Activated naive CD8-positive, alpha-beta T cell treated with anti-CD3 and anti-CD28 coated beads, Interleukin-2, amount 50 U/mL, for 24 hours (primary cell): Measurements from ENCODE around the gene FBXL17.

Experiments
- ATAC-seq: fragments of 150-1000 bp; cut with Tn5 transposase; one replicate; pipeline ENCODE4 v1.10.0; 2021
- DNase-seq: peaks from one replicate; pipeline ENCODE4 v3.0.0; 2021
- H3K27ac Mint-ChIP-seq: one replicate; pipeline ENCODE4 v1.8.0; 2021; ENCODE audit warnings: mild to moderate bottlenecking, mixed read lengths
- H3K27me3 Mint-ChIP-seq: one replicate; pipeline ENCODE4 v1.8.0; 2021; ENCODE audit warnings: mixed read lengths
- H3K36me3 Mint-ChIP-seq: one replicate; pipeline ENCODE4 v1.8.0; 2021; ENCODE audit warnings: low read depth, mixed read lengths
- H3K4me1 Mint-ChIP-seq: one replicate; pipeline ENCODE4 v1.8.0; 2021; ENCODE audit warnings: mixed read lengths
- H3K4me3 Mint-ChIP-seq: one replicate; pipeline ENCODE4 v1.8.0; 2021; ENCODE audit warnings: mild to moderate bottlenecking, moderate library complexity, mixed read lengths
- H3K9me3 Mint-ChIP-seq: one replicate; pipeline ENCODE4 v1.8.0; 2021; ENCODE audit warnings: mixed read lengths

The FBXL17 gene

DNA sequence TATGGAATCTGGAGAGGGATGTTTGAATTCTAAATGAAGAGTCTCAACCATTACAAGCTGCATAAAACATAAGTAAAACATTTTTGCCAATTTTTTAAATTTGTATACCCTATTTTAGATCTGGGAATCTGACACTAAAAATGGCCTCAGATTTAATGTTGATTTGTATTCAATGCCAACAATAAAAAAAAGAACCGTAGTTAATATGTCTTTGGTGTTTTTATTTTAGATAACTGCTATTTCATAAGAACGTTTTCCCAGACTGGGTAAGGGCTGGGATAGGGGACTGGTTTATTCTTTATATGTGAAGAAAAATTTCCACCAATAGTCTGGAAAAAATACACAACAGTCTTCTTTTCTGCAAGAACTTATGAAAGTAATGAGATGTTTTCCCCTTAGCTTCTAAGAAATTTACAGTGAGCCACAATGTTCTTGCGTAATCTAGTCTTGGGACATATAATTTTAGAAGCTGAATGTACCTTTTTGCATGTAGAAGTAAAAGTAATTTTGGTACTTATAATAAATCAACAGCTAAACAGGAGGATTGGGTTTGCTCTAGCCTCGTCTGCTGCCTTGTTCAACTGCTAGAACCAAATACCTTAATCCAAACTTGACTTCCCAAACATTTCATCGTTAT lies 466.6 kb downstream of the FBXL17 start:
- H3K27ac Mint-ChIP-seq, result no peak overlapping the region
- DNase-seq (no peak), ATAC-seq (no peak)
- H3K9me3 Mint-ChIP-seq, result no peaks in the 10 kb centered on the region
- peaks cover 2% of the 10 kb centered on the region for H3K4me1 Mint-ChIP-seq
- no peak overlapping the region for H3K4me3 Mint-ChIP-seq
- H3K27me3 Mint-ChIP-seq, result no peaks in the 10 kb centered on the region
- H3K36me3 Mint-ChIP-seq, result peaks cover 1% of the 10 kb centered on the region

DNA sequence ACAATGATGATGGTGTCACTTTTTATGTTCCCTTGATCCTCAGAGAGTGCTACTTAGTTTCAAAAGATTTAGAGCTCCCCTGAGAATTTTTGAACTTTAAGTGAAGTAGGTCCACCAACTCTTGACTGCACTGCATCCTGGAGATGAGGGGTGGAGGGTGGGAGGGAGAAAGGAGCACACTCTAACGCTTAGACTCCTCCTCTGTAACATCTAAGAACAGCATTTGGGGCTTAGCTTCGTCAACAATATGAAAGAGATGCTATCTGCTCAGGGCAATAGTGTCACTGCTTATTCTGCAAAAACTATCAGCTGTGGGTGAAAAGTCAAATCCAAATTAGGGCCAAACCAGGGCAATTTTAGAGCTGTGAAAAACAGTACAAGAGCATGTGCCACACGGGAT lies 468.4 kb downstream of the FBXL17 start:
- H3K27me3 Mint-ChIP-seq, result no peaks in the 10 kb centered on the region
- no peak overlapping the region for H3K4me3 Mint-ChIP-seq
- H3K9me3 Mint-ChIP-seq, result peaks cover 4% of the 10 kb centered on the region
- H3K4me1 Mint-ChIP-seq, result no peaks in the 10 kb centered on the region
- DNase-seq (no peak), ATAC-seq (no peak)
- peaks cover 3% of the 10 kb centered on the region for H3K36me3 Mint-ChIP-seq
- H3K27ac Mint-ChIP-seq, result no peak overlapping the region

DNA sequence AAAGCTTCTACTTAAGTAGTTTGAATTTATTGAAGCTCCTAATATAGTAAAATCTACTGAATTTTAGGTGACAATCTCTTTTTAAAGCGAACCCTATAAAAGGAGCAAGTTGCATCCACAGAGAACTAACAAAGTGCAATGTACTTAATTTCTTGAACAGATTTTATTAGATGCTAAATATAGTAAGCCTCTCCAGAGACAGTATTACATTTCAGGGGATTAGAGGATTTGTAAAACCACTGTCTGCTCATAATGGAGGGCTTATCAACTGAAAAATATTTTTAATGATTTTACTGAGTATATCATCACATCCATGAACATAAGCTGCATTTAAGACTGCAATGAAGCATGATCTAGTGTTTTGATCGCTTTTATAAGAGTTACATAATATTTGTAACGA lies 481.2 kb downstream of the FBXL17 start:
- Mint-ChIP-seq H3K27ac (no peak overlapping the region), H3K27me3 (no peaks in the 10 kb centered on the region), H3K4me3 (no peak overlapping the region), H3K9me3 (no peaks in the 10 kb centered on the region), H3K4me1 (no peaks in the 10 kb centered on the region), H3K36me3 (no peaks in the 10 kb centered on the region)
- no peak for DNase-seq
- ATAC-seq, result no peak

DNA sequence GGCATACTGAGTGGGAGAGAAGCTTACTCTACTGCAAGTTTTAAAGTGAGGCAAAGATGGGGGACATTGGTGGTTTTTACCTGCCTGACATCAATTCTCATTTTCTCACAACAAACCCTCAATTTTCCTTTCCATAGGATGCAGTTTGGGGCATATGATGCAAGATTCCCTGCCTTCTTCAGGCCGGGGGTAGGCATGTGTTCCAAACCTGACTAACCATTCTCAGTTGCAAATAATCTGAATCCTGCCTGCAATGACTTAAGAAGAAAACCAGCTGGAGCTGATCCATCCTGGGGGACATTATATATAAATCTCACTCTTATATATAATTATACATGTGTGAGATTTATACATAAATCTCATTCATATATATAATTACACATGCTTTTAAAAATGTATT lies 487.5 kb downstream of the FBXL17 start:
- ATAC-seq, result no peak
- H3K27ac Mint-ChIP-seq, result no peak overlapping the region
- H3K36me3 Mint-ChIP-seq, result no peaks in the 10 kb centered on the region
- no peak overlapping the region for H3K4me3 Mint-ChIP-seq
- no peaks in the 10 kb centered on the region for H3K9me3 Mint-ChIP-seq
- no peaks in the 10 kb centered on the region for H3K27me3 Mint-ChIP-seq
- peaks cover 2% of the 10 kb centered on the region for H3K4me1 Mint-ChIP-seq
- DNase-seq, result no peak

DNA sequence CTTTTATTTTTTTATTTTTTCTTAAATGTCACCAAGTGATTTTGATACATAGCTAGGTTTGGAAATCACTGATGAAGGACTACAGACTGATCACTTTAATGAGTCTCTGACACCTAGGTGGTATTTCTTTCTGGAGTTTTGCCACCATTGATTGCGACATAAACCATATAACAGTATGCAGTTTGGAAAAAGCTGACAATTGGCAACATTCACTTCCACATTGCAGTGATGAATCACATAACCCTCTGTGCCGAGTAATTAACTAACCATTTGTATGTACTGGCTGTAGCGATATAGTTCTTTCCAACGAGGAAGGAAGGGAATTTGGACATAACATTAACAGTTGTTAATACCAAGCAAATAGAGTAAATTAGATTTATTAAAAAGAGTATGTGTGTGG lies 488.3 kb downstream of the FBXL17 start:
- H3K27me3 Mint-ChIP-seq, result no peaks in the 10 kb centered on the region
- no peaks in the 10 kb centered on the region for H3K36me3 Mint-ChIP-seq
- DNase-seq, result no peak
- no peak overlapping the region for H3K27ac Mint-ChIP-seq
- H3K9me3 Mint-ChIP-seq, result no peaks in the 10 kb centered on the region
- H3K4me1 Mint-ChIP-seq, result peaks cover 3% of the 10 kb centered on the region
- ATAC-seq, result no peak
- no peak overlapping the region for H3K4me3 Mint-ChIP-seq

DNA sequence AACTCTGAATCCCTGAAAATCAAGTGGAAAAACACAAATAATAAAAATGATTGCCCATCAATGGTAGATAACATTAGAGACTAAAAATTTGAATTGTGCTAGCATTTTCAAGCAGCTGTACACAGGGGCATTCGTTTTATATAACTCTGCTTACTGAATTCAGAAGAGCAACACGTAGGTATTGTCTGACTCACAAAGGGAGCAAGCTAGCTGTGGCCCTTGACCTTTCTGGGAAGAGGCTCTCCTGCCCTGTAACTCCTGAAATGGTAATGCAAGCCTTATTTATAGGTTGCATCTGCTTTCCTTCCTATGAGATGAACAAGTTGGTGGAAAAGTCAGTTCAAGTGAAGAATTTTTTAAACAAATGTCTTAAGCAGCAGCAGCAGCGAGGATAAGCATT lies 492.5 kb downstream of the FBXL17 start:
- peak; percentile 24 for ATAC-seq
- no peaks in the 10 kb centered on the region for H3K36me3 Mint-ChIP-seq
- peaks cover 9% of the 10 kb centered on the region for H3K4me1 Mint-ChIP-seq

DNA sequence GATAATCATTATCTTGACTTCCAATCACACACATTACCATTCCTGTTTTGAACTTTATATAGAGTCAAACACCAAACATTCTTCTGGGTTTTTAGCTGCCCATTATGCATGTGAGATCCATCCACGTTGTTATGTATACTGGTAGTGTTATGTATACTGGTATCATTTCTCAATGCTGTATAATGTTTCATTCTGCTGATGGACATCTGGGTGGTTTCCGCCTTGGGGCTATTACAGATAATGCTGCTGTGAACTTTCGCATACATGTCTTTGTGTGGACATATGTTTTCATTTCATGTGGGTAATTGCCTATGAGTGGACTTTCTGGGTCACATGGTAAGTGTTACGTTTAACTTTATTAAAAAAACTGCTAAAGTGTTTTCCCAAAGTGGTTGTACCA lies 493.4 kb downstream of the FBXL17 start:
- Mint-ChIP-seq H3K36me3 (no peaks in the 10 kb centered on the region), H3K27ac (no peak overlapping the region), H3K27me3 (no peaks in the 10 kb centered on the region), H3K4me1 (peaks cover 9% of the 10 kb centered on the region), H3K4me3 (no peak overlapping the region), H3K9me3 (no peaks in the 10 kb centered on the region)
- no peak for DNase-seq
- no peak for ATAC-seq

More for the DNA sequence above, 492.5 kb downstream of the FBXL17 start:
- no peak for DNase-seq
- H3K9me3 Mint-ChIP-seq, result no peaks in the 10 kb centered on the region
- no peak overlapping the region for H3K27ac Mint-ChIP-seq
- no peak overlapping the region for H3K4me3 Mint-ChIP-seq
- no peaks in the 10 kb centered on the region for H3K27me3 Mint-ChIP-seq

DNA sequence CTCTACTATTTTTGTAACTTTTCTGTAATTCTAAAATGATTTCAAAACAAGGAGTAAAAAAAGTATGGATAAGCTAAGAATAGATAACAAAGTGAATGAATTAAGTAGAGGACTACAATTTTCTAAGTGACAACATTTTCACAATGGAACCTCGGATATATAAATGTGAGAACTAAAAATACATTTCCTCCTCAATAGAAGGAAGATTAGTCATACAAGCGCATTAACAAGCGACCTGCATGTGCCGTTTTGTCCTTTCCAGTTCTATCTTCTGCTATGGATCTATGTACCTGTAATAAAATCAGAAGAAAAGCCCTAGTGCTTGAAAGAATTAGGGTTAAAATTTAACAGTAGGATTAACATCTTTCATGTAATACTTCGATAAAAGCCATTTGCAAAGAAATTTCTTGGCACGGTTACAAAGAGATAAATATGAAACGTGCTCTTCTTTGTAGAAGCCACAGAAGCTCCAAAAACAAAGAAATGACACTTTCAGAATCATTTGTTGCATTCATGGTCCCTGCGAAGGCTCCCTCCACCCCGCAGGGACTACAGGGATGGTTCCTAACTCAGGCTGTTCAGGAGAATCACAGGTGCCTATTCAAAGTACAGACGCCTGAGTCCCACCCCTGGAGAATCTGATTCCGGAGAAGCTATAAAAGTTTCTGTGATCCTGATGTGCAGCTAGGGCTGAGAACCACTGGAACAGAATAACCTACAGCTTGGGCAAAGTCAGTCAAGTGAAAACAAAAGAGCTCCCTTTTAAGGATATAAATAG lies 494.5 kb downstream of the FBXL17 start:
- peaks cover 9% of the 10 kb centered on the region for H3K4me1 Mint-ChIP-seq
- ATAC-seq (no peak), DNase-seq (no peak)
- no peaks in the 10 kb centered on the region for H3K36me3 Mint-ChIP-seq
- H3K9me3 Mint-ChIP-seq, result no peaks in the 10 kb centered on the region
- no peaks in the 10 kb centered on the region for H3K27me3 Mint-ChIP-seq
- H3K27ac Mint-ChIP-seq, result peak overlapping the region; percentile 6
- no peak overlapping the region for H3K4me3 Mint-ChIP-seq

DNA sequence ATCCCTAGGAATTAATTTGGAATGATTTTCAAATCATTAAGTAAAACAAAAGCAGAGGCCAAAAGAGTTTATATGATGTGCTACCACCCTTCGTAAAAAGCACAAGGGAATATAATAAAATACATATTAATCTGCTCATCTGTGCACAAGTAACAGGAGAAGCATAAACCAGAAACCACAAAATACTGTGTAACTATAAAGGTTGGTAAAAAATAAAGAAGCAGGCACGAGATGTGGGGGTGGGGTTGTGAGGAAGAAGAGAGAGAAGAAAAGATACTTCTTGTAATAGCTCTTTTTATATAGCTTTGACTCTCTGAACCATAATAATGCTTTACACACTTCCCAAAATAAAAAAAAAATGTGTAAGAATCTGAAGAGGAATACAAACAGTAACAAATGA lies 496.3 kb downstream of the FBXL17 start:
- DNase-seq (no peak), ATAC-seq (no peak)
- Mint-ChIP-seq H3K36me3 (no peaks in the 10 kb centered on the region), H3K9me3 (no peaks in the 10 kb centered on the region), H3K27ac (no peak overlapping the region), H3K4me3 (no peak overlapping the region), H3K4me1 (peaks cover 9% of the 10 kb centered on the region), H3K27me3 (no peaks in the 10 kb centered on the region)

DNA sequence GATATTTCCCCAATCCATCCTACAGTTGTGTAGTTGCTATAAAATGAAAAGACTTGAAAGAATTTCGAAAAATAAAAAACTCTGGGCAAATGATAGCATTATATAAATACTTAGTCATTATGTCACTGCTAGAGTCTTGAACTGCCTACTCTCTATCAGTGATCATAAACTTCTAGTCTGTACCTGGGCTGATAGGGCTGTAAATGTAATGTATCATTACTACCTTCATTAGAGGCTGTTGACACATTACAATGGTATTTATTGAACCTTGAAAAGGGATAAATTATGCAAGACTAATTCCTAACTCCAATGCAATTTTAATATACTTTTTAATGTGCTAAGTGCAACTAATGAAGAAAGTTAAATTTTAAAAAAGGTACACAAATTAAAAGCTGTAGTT lies 497.0 kb downstream of the FBXL17 start:
- H3K36me3 Mint-ChIP-seq, result no peaks in the 10 kb centered on the region
- H3K9me3 Mint-ChIP-seq, result no peaks in the 10 kb centered on the region
- ATAC-seq (no peak), DNase-seq (no peak)
- no peak overlapping the region for H3K27ac Mint-ChIP-seq
- peaks cover 9% of the 10 kb centered on the region for H3K4me1 Mint-ChIP-seq
- no peaks in the 10 kb centered on the region for H3K27me3 Mint-ChIP-seq
- H3K4me3 Mint-ChIP-seq, result no peak overlapping the region

DNA sequence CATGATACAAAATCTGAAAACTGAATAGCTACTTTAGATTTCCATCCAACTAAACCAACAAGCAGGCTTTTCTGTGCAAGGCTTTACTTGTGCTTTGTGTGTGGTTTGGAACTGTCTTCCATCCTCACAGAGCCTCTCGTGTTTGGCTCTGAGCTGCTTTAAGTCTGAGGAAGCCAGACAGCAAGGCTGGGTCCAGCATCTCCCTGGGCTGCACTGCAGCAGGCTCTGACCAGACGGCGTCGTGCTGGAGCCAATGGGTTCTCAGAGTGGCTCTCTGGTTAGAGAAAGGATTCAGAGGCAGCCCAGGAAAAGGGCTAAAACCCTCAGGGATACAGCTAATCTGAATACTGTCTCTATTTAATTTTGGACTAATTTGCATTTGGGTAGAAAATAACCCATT lies 503.2 kb downstream of the FBXL17 start:
- no peak for DNase-seq
- H3K4me3 Mint-ChIP-seq, result no peak overlapping the region
- no peak for ATAC-seq
- H3K27ac Mint-ChIP-seq, result no peak overlapping the region
- H3K4me1 Mint-ChIP-seq, result peaks cover 3% of the 10 kb centered on the region
- H3K36me3 Mint-ChIP-seq, result peaks cover 1% of the 10 kb centered on the region
- no peaks in the 10 kb centered on the region for H3K9me3 Mint-ChIP-seq
- H3K27me3 Mint-ChIP-seq, result no peaks in the 10 kb centered on the region

DNA sequence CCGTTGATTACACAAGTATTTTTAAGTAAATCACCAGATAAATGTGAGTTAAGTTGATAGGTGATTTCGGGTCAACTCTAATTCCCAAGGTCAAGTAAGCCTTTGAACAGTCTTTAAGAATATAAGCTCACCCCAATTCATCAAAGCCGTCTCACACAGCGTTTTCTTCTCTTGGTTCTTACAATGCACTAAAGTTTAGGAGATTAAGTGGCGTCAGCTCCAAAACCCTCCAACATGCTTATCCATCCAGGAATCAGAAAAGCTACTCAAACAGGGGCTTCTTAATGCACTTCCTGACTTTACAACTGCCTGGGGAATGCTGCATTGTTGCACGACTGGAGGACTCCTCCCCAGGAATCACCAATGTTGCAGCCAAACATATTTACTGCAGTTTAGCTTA lies 505.0 kb downstream of the FBXL17 start:
- Mint-ChIP-seq H3K27me3 (no peaks in the 10 kb centered on the region), H3K36me3 (peaks cover 1% of the 10 kb centered on the region), H3K27ac (no peak overlapping the region), H3K9me3 (no peaks in the 10 kb centered on the region), H3K4me1 (peaks cover 3% of the 10 kb centered on the region), H3K4me3 (no peak overlapping the region)
- no peak for DNase-seq
- no peak for ATAC-seq

DNA sequence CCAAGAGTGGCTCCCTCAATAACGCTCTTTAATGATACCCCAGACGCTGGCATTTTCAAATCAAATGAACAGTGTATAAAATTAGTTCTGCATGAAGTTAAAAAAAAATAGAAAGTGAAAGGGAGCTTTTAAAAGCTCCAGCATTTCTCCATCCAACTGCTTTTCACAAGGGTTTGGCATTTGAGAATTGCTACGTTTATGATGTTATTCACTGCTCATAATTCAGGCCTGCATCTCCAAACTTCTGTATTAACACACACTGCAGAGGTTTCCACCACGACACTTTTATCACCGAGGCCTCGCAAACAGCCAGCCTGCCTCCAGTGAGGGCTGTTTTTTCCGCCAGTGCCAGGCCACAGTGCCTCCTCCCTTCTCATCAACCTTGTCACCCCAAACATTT lies 505.6 kb downstream of the FBXL17 start:
- ATAC-seq (no peak), DNase-seq (no peak)
- Mint-ChIP-seq H3K4me3 (no peak overlapping the region), H3K9me3 (no peaks in the 10 kb centered on the region), H3K4me1 (peaks cover 3% of the 10 kb centered on the region), H3K27me3 (no peaks in the 10 kb centered on the region), H3K36me3 (peaks cover 1% of the 10 kb centered on the region), H3K27ac (no peak overlapping the region)

DNA sequence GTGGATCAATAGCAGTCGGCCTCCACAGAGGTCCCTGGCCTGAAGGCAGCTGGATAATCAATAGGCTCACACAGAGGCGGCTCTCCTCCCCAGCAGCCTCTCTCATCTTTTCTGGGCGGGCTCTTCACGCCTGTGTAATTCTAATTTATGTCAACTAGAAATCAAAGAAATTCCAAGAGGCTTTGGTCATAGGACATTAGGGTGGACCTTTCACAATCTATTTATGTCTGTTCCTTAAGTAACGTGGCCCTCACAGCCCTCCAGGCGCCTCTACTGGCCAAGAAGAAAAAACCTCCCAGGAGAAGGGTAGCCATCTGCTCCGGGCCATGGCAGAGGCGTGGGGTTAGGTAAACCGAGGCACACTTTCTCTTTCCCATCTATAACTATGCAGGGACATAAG lies 506.1 kb downstream of the FBXL17 start:
- DNase-seq (no peak), ATAC-seq (no peak)
- Mint-ChIP-seq H3K4me3 (no peak overlapping the region), H3K27ac (no peak overlapping the region), H3K9me3 (no peaks in the 10 kb centered on the region), H3K36me3 (peaks cover 1% of the 10 kb centered on the region), H3K27me3 (no peaks in the 10 kb centered on the region), H3K4me1 (peaks cover 3% of the 10 kb centered on the region)

DNA sequence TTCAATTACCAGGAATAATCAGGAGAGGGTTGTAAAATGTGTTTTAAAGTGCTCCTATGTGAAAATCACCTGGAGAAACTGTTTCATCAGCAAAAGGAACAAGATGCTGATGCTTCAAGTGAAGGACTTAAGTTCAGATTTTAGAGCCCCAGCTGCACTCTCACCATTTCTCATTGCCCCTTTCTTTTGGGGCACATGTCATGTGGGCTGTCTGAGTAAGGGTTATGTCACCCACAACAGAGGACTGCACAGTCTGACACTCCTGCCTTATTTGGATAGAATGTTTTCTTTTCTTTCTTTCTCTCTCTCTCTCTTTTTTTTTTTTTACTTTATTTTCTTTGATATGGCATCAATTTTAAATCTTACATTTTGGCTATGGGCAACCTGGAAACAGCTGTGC lies 507.1 kb downstream of the FBXL17 start:
- H3K27ac Mint-ChIP-seq, result no peak overlapping the region
- no peak for DNase-seq
- peaks cover 3% of the 10 kb centered on the region for H3K4me1 Mint-ChIP-seq
- H3K9me3 Mint-ChIP-seq, result no peaks in the 10 kb centered on the region
- H3K27me3 Mint-ChIP-seq, result no peaks in the 10 kb centered on the region
- H3K36me3 Mint-ChIP-seq, result peaks cover 1% of the 10 kb centered on the region
- ATAC-seq, result peak; percentile 59
- no peak overlapping the region for H3K4me3 Mint-ChIP-seq
